Ishikawa (cell line): ENCODE data around the gene PLCL1.

Experiments
- CEBPB ChIP-seq: IDR thresholded peaks from 2 replicates; pipeline ENCODE4 v1.6.1; 2012
- CREB1 ChIP-seq: IDR thresholded peaks from 2 replicates; pipeline ENCODE4 v1.6.1; 2012; ENCODE audit warnings: low read depth
- EGR1 ChIP-seq: IDR thresholded peaks from 2 replicates; pipeline ENCODE4 v1.6.1; 2012
- EP300 ChIP-seq: IDR thresholded peaks from 2 replicates; pipeline ENCODE4 v1.6.1; 2012; ENCODE audit warnings: borderline replicate concordance
- FOXM1 ChIP-seq: IDR thresholded peaks from 2 replicates; pipeline ENCODE4 v1.6.1; 2012; ENCODE audit warnings: low read depth, borderline replicate concordance
- NFIC ChIP-seq: IDR thresholded peaks from 2 replicates; pipeline ENCODE4 v1.6.1; 2012
- RAD21 ChIP-seq: IDR thresholded peaks from 2 replicates; pipeline ENCODE4 v1.6.1; 2012; ENCODE audit warnings: low read depth
- TAF1 ChIP-seq: IDR thresholded peaks from 2 replicates; pipeline ENCODE4 v1.6.1; 2012; ENCODE audit warnings: low read depth, mild to moderate bottlenecking
- TCF12 ChIP-seq: IDR thresholded peaks from 2 replicates; pipeline ENCODE4 v1.6.1; 2012; ENCODE audit warnings: low read depth
- TEAD4 ChIP-seq: IDR thresholded peaks from 2 replicates; pipeline ENCODE4 v1.6.1; 2012
- YY1 ChIP-seq: IDR thresholded peaks from 2 replicates; pipeline ENCODE4 v1.6.1; 2012; ENCODE audit warnings: low read depth
- ZBTB7A ChIP-seq: IDR thresholded peaks from 2 replicates; pipeline ENCODE4 v1.6.1; 2012; ENCODE audit warnings: low read depth
- TF ChIP-seq, protein P1 (sequence below): IDR thresholded peaks from 2 replicates; pipeline ENCODE4 v1.6.1; 2012; ENCODE audit warnings: low read depth, mild to moderate bottlenecking
- TF ChIP-seq, protein P2 (sequence below): IDR thresholded peaks from 2 replicates; pipeline ENCODE4 v1.6.1; 2012
- TF ChIP-seq, protein P3 (sequence below): IDR thresholded peaks from 2 replicates; pipeline ENCODE4 v1.6.1; 2012

The PLCL1 gene

DNA sequence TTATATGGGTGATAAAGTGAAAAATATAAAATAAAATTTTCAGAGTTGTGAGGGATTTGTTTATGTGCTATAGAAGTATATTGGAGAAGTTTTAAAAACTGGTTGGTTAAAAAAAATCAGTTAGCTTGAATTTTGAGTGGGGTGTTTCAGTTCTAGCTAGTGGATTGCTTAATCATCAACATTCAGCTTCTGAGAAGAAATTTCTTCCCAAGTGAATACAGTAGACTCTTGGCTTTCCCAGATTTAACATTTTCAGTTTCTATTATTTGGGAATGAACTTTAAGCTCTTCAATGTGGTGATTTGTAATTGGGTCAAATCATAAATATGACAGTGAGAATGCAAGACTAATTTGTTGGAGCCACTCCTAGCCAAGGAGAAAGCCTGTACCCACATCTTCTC lies 120.8 kb downstream of the PLCL1 start:
- no peak for TF ChIP-seq NFIC

DNA sequence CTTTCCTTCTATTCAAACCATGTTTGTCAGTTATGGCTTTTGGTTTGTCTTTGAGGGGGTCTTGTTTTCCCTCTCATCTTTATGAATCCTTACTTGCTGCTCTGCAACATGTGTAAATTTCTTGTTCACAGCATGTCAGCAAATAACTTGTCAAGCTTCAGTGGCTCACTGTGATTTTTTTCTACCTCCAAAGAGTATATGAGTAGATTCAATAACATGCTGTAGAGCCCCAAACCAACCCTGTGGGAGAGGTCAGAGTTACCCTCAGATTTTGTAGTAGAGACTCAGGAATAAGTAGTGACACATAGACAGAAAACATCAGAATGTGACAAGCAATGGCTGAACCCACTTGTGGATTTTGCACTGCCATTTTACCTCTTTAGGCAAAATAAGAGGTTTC lies 121.6 kb downstream of the PLCL1 start:
- no peak for TF ChIP-seq CEBPB
- TF ChIP-seq, protein P1, sequence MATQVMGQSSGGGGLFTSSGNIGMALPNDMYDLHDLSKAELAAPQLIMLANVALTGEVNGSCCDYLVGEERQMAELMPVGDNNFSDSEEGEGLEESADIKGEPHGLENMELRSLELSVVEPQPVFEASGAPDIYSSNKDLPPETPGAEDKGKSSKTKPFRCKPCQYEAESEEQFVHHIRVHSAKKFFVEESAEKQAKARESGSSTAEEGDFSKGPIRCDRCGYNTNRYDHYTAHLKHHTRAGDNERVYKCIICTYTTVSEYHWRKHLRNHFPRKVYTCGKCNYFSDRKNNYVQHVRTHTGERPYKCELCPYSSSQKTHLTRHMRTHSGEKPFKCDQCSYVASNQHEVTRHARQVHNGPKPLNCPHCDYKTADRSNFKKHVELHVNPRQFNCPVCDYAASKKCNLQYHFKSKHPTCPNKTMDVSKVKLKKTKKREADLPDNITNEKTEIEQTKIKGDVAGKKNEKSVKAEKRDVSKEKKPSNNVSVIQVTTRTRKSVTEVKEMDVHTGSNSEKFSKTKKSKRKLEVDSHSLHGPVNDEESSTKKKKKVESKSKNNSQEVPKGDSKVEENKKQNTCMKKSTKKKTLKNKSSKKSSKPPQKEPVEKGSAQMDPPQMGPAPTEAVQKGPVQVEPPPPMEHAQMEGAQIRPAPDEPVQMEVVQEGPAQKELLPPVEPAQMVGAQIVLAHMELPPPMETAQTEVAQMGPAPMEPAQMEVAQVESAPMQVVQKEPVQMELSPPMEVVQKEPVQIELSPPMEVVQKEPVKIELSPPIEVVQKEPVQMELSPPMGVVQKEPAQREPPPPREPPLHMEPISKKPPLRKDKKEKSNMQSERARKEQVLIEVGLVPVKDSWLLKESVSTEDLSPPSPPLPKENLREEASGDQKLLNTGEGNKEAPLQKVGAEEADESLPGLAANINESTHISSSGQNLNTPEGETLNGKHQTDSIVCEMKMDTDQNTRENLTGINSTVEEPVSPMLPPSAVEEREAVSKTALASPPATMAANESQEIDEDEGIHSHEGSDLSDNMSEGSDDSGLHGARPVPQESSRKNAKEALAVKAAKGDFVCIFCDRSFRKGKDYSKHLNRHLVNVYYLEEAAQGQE, result no peak
- TF ChIP-seq EP300, result no peak
- TF ChIP-seq CREB1, result no peak
- no peak for TF ChIP-seq NFIC
- TF ChIP-seq TCF12, result no peak
- no peak for TF ChIP-seq YY1
- TF ChIP-seq, protein P2, sequence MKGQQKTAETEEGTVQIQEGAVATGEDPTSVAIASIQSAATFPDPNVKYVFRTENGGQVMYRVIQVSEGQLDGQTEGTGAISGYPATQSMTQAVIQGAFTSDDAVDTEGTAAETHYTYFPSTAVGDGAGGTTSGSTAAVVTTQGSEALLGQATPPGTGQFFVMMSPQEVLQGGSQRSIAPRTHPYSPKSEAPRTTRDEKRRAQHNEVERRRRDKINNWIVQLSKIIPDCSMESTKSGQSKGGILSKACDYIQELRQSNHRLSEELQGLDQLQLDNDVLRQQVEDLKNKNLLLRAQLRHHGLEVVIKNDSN, result no peak
- TF ChIP-seq, protein P3, sequence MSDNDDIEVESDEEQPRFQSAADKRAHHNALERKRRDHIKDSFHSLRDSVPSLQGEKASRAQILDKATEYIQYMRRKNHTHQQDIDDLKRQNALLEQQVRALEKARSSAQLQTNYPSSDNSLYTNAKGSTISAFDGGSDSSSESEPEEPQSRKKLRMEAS, result no peak
- TF ChIP-seq RAD21, result no peak
- TF ChIP-seq ZBTB7A, result no peak
- no peak for TF ChIP-seq EGR1
- no peak for TF ChIP-seq TAF1
- no peak for TF ChIP-seq TEAD4
- no peak for TF ChIP-seq FOXM1

DNA sequence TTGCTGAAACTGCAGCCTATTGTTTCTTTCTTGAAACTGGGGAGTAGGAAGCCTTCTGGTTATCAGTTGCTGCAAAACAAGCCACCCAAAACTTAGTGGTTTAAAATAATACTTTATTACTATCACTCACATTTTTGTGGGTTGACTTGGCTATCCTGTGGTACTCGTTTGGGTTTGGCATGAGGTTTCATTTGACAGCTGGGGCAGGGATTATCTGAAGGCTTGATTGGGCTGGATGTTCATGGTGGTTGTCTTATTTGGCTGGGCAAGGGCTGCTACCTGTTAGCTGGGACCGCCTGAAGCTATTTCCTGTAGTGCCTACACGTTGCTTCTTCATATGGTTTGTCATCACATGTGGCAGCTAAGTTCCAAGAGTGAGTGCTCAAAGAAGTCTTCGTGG lies 122.3 kb downstream of the PLCL1 start:
- TF ChIP-seq TCF12 (no peak), TEAD4 (no peak), RAD21 (no peak), EP300 (no peak)

DNA sequence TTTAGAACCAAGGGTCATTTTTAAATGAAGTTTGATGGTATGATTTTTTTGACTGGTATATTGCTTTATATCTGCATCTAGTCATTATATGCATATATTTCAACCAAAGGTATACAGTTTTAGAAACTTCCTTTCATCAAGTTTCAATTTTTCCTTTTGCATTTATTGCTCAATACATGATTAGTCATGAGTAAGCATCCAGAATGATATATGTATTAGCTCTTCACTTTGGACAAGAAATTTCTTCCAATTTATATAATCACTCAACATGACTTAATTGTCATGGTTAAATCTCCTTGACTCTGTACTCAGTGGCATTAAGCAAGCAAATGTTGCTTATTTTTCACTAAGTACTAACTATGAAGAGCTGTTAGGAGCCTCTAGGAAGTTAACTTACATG lies 123.6 kb downstream of the PLCL1 start:
- TF ChIP-seq RAD21 (no peak), EP300 (no peak), TCF12 (no peak), FOXM1 (no peak), EGR1 (no peak), ZBTB7A (no peak), YY1 (no peak), TAF1 (no peak), CEBPB (no peak), CREB1 (no peak), TEAD4 (no peak), NFIC (no peak)
- TF ChIP-seq, protein P3, result no peak
- TF ChIP-seq, protein P2, result no peak
- TF ChIP-seq, protein P1, result no peak

DNA sequence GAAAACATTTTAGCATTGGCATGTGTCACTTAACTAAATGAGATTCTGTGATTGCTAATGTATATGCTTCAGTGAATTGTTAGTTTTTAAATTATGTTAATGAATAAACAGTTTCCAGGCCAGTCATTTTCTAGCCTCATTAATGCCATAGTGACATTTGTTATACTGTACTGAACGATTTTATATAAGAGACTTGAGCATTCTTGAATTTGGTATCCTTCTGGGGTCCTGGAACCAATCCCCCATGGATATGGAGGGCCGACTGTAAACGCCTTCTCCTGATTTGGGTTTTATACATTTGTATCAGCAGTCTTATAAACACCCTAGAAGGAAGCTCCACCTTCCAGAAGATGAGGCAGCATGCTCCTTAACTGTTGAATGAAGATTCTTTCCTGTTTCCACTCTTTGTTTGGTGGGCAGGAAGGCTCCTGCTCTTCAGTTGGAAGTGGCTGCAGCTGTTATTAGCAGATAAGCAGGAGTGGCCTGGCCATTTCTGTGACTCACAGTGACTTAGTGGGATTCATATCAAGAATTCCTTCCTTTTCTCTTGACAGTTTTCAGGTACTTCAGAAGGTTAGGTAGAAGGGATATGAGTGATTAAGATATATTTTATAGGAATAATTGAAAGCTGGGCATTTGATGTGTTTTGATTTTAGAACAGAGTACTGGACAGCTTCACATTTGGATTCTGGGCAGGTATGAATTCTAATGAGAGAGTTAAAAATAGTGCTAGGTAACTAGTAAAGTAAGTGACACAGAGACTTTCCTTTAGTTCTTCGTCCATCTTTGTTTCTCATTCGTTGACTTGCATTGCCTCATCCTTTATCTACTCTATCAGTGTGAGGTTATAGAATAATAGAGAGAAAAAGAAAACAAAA lies 124.9 kb downstream of the PLCL1 start:
- TF ChIP-seq, protein P3, result no peak
- no peak for TF ChIP-seq CREB1
- no peak for TF ChIP-seq RAD21
- no peak for TF ChIP-seq EP300
- TF ChIP-seq, protein P1, result no peak
- no peak for TF ChIP-seq FOXM1
- TF ChIP-seq ZBTB7A, result no peak
